OCI-LY1 (cell line): Measurements from ENCODE around the gene IL17RB.

ENCODE experiments used
- H2AFZ ChIP-seq: fragments of 200-600 bp; sonication (generic), shearing (Covaris generic); 2 replicates; pipeline ENCODE4 v1.6.0; 2014; ENCODE audit warnings: antibody characterized with exemption, mild to moderate bottlenecking, low read length
- H3F3A ChIP-seq: fragments of 200-600 bp; sonication (generic), shearing (Covaris generic); 2 replicates; pipeline ENCODE4 v1.6.0; 2014; ENCODE audit warnings: mild to moderate bottlenecking, antibody characterized with exemption, low read length, moderate library complexity; ENCODE audit not compliant: insufficient read depth
- H3K27ac ChIP-seq: fragments of 200-600 bp; sonication (generic); 2 replicates; pipeline ENCODE4 v1.5.1; 2014; ENCODE audit warnings: low read length, mixed run types, mild to moderate bottlenecking, low read depth; ENCODE audit not compliant: poor library complexity, severe bottlenecking
- H3K27me3 ChIP-seq: fragments of 200-600 bp; sonication (generic); 2 replicates; pipeline ENCODE4 v1.6.0; 2014; ENCODE audit warnings: antibody characterized with exemption, mild to moderate bottlenecking, low read length, moderate library complexity; ENCODE audit not compliant: insufficient read depth
- H3K36me3 ChIP-seq: fragments of 200-600 bp; sonication (generic); 2 replicates; pipeline ENCODE4 v1.6.1; 2014; ENCODE audit warnings: mild to moderate bottlenecking, antibody characterized with exemption, low read length, moderate library complexity, mixed read lengths; ENCODE audit not compliant: insufficient read depth
- H3K4me1 ChIP-seq: fragments of 200-600 bp; sonication (generic); 2 replicates; pipeline ENCODE4 v1.5.1; 2014; ENCODE audit warnings: mild to moderate bottlenecking, low read length, moderate library complexity; ENCODE audit not compliant: insufficient read depth, severe bottlenecking
- H3K4me2 ChIP-seq: fragments of 200-600 bp; sonication (generic), shearing (Covaris generic); 2 replicates; pipeline ENCODE4 v1.6.1; 2014; ENCODE audit warnings: low read length
- H3K4me3 ChIP-seq: fragments of 200-600 bp; sonication (generic); 2 replicates; pipeline ENCODE4 v1.5.1; 2014; ENCODE audit warnings: low read length, low read depth, mild to moderate bottlenecking, mixed read lengths; ENCODE audit not compliant: poor library complexity, severe bottlenecking
- H3K79me2 ChIP-seq: fragments of 200-600 bp; shearing (Covaris generic); 2 replicates; pipeline ENCODE4 v1.6.1; 2016; ENCODE audit warnings: mixed run types, low read length, mixed read lengths; ENCODE audit not compliant: insufficient read depth
- H3K9ac ChIP-seq: fragments of 200-600 bp; sonication (generic), shearing (Covaris generic); 2 replicates; pipeline ENCODE4 v1.6.1; 2014; ENCODE audit warnings: mild to moderate bottlenecking, low read length, mixed read lengths
- H3K9me2 ChIP-seq: fragments of 200-600 bp; sonication (generic), shearing (Covaris generic); 2 replicates; pipeline ENCODE4 v1.6.1; 2014; ENCODE audit warnings: low read depth, mild to moderate bottlenecking, low read length, mixed read lengths
- H3K9me3 ChIP-seq: fragments of 200-600 bp; shearing (Covaris generic); 2 replicates; pipeline ENCODE4 v1.6.1; 2014; ENCODE audit warnings: low read length, mixed read lengths
- H4K20me1 ChIP-seq: fragments of 200-600 bp; sonication (generic), shearing (Covaris generic); 2 replicates; pipeline ENCODE4 v1.6.0; 2016; ENCODE audit warnings: mild to moderate bottlenecking, low read length; ENCODE audit not compliant: insufficient read depth
- CTCF ChIP-seq: fragments of 200-600 bp; sonication (generic), shearing (Covaris generic); IDR thresholded peaks from 2 replicates; pipeline ENCODE4 v1.5.1; 2017; ENCODE audit warnings: mild to moderate bottlenecking, antibody characterized with exemption, low read length, moderate library complexity, mixed read lengths
- EZH2 ChIP-seq: fragments of 200-600 bp; sonication (generic), shearing (Covaris generic); IDR thresholded peaks from 2 replicates; pipeline ENCODE4 v1.8.0; 2017; ENCODE audit warnings: borderline replicate concordance, mixed run types, mild to moderate bottlenecking, antibody characterized with exemption, low read length, moderate library complexity, mixed read lengths

Gene IL17RB

DNA sequence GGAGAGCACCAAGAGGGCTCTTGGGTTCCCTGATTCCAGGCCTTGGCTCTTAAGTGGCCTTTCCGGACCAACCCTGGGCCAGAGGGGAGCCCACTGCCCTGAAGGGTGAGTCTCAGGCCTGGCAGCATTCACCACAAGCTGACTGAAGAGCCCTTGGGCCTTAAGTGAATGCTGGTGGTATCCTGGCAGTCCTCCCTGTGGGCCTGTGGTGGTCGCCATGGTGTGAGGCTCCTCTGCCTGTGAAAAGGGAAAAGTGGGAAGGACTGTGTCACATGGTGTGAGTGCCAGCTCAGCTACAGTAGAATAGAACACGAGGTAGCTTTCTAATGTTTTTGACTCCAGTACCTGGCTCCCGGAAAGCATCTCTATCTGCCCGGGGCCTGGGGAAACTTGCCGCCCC, 15.4 kb upstream of the IL17RB start:
- no peaks in the 10 kb centered on the region for H3K36me3 ChIP-seq
- no peaks in the 10 kb centered on the region for H4K20me1 ChIP-seq
- no peaks in the 10 kb centered on the region for H3K79me2 ChIP-seq
- no peak overlapping the region for H3K27ac ChIP-seq
- H3K4me2 ChIP-seq: no peak overlapping the region
- TF ChIP-seq CTCF: no peak
- no peak for TF ChIP-seq EZH2
- H2AFZ ChIP-seq: no peak overlapping the region
- no peak overlapping the region for H3K9ac ChIP-seq
- H3K9me2 ChIP-seq: no peaks in the 10 kb centered on the region
- H3K4me1 ChIP-seq: no peaks in the 10 kb centered on the region
- no peaks in the 10 kb centered on the region for H3K27me3 ChIP-seq
- H3F3A ChIP-seq: no peaks in the 10 kb centered on the region
- no peaks in the 10 kb centered on the region for H3K9me3 ChIP-seq
- no peak overlapping the region for H3K4me3 ChIP-seq

DNA sequence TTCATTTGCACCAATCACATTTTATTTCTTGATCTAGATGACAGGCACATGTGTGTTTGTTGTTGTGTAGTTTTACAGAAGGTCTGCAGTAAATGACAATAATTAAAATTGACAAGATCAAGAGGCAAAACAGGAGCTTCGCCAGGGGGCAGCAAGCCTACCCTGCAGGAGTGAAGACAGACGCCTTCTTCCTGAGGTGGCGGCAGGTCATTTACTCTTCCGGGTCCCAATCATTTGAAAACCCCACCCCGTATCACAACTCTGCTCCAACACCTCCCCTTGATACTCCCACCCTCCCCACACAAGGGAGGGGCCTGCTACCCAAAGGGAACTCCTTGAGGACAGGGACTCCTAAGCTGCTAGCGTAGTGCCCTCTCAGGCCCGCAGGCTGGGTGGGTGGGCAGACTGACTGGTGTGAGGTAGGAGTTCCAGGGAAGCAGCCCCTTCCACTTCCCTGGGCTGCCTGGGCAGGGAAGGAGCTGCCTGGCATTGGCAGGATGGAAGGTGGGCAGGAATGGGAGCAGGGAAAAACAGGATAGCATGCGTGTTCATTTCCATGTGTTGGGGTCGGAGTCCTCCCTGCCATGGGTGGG, 13.2 kb upstream of the IL17RB start:
- Histone ChIP-seq H3F3A (no peaks in the 10 kb centered on the region), H3K9me2 (no peaks in the 10 kb centered on the region), H3K36me3 (no peaks in the 10 kb centered on the region), H3K9ac (no peak overlapping the region), H3K27me3 (no peaks in the 10 kb centered on the region), H3K79me2 (no peaks in the 10 kb centered on the region), H3K9me3 (no peaks in the 10 kb centered on the region), H3K4me1 (no peaks in the 10 kb centered on the region), H2AFZ (no peak overlapping the region), H4K20me1 (no peaks in the 10 kb centered on the region), H3K4me3 (no peak overlapping the region), H3K27ac (no peak overlapping the region), H3K4me2 (no peak overlapping the region)
- TF ChIP-seq CTCF (peak; percentile 43), EZH2 (no peak)

DNA sequence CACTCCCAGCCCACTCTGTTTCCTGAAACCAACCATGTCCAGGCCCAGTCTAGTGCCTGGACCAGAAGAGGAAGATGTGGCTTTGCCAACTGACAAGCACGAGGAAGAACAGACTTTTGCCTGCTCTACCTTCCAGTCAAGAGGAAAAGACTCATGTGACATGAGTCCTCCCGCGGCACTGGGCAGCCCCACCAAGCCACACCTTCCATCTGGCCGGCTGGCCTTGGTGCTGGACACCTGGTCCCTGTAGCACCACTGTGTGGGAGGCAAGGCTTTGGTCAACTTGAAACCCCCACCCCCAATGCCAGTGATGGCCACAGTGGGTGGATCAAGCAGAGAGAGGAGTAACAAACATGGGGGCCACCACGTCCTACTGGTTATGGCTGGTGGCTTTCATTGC, 12.7 kb upstream of the IL17RB start:
- Histone ChIP-seq H3K4me2 (no peak overlapping the region), H3K9me2 (no peaks in the 10 kb centered on the region), H3K4me3 (no peak overlapping the region), H2AFZ (no peak overlapping the region), H3K9ac (no peak overlapping the region), H3K4me1 (no peaks in the 10 kb centered on the region), H3K9me3 (no peaks in the 10 kb centered on the region), H4K20me1 (no peaks in the 10 kb centered on the region), H3K79me2 (no peaks in the 10 kb centered on the region), H3K27ac (no peak overlapping the region), H3F3A (no peaks in the 10 kb centered on the region), H3K27me3 (no peaks in the 10 kb centered on the region), H3K36me3 (no peaks in the 10 kb centered on the region)
- TF ChIP-seq EZH2 (no peak), CTCF (no peak)
